22Rv1 (cell line): ENCODE results near the gene MYMX.

Experiments used
- CTCF ChIP-seq: fragments of 450-650 bp; IDR thresholded peaks from 2 replicates; pipeline ENCODE4 v1.5.1; 2017; ENCODE audit warnings: mild to moderate bottlenecking
- ZFX ChIP-seq: fragments of 450-650 bp; IDR thresholded peaks from 2 replicates; pipeline ENCODE4 v1.6.1; 2017; ENCODE audit warnings: antibody characterized with exemption, borderline replicate concordance

- no peak for TF ChIP-seq CTCF
- TF ChIP-seq ZFX = no peak
Measured at GRCh38 chr6:44258325-44258863, 41.7 kb downstream of the MYMX start.
